Hepatocyte (in vitro differentiated cells): ENCODE data around the gene CCT5.

ENCODE experiments used
- EZH2 ChIP-seq: fragments of 200-600 bp; sonication (generic); IDR thresholded peaks from 2 replicates; pipeline ENCODE4 v1.6.1; 2016; ENCODE audit warnings: antibody characterized with exemption, mild to moderate bottlenecking, borderline replicate concordance
- EZH2phosphoT487 ChIP-seq: fragments of 200-600 bp; sonication (generic); IDR thresholded peaks from one replicate; pipeline ENCODE4 v1.6.1; 2018; ENCODE audit warnings: antibody characterized with exemption, mild to moderate bottlenecking, low read depth, moderate library complexity; ENCODE audit not compliant: unreplicated experiment, severe bottlenecking
- TF ChIP-seq, protein P1 (sequence below): fragments of 200-600 bp; sonication (generic); IDR thresholded peaks from 2 replicates; pipeline ENCODE4 v1.5.1; 2016; ENCODE audit warnings: antibody characterized with exemption, mild to moderate bottlenecking; ENCODE audit not compliant: poor library complexity

- TF ChIP-seq, protein P1, sequence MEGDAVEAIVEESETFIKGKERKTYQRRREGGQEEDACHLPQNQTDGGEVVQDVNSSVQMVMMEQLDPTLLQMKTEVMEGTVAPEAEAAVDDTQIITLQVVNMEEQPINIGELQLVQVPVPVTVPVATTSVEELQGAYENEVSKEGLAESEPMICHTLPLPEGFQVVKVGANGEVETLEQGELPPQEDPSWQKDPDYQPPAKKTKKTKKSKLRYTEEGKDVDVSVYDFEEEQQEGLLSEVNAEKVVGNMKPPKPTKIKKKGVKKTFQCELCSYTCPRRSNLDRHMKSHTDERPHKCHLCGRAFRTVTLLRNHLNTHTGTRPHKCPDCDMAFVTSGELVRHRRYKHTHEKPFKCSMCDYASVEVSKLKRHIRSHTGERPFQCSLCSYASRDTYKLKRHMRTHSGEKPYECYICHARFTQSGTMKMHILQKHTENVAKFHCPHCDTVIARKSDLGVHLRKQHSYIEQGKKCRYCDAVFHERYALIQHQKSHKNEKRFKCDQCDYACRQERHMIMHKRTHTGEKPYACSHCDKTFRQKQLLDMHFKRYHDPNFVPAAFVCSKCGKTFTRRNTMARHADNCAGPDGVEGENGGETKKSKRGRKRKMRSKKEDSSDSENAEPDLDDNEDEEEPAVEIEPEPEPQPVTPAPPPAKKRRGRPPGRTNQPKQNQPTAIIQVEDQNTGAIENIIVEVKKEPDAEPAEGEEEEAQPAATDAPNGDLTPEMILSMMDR = no peak
- no peak for TF ChIP-seq EZH2phosphoT487
- no peak for TF ChIP-seq EZH2
These were observed 17.7 kb upstream of the CCT5 start for GRCh38 chr5:10232386-10232785.
